CD4-positive, alpha-beta T cell treated with Interleukin-1 beta for 1 hour (primary cell): ENCODE data around the gene CCDC51.
"Not testable (repeated sequence)": the region's sequence is repeated elsewhere in the genome, so short reads cannot be mapped to it uniquely, and the experiment has no call there.

Source experiments
- DNase-seq, 2 donors: peaks; one replicate each; pipeline ENCODE4 v3.0.0-alpha.2; 2020 to 2022

Gene CCDC51

DNA sequence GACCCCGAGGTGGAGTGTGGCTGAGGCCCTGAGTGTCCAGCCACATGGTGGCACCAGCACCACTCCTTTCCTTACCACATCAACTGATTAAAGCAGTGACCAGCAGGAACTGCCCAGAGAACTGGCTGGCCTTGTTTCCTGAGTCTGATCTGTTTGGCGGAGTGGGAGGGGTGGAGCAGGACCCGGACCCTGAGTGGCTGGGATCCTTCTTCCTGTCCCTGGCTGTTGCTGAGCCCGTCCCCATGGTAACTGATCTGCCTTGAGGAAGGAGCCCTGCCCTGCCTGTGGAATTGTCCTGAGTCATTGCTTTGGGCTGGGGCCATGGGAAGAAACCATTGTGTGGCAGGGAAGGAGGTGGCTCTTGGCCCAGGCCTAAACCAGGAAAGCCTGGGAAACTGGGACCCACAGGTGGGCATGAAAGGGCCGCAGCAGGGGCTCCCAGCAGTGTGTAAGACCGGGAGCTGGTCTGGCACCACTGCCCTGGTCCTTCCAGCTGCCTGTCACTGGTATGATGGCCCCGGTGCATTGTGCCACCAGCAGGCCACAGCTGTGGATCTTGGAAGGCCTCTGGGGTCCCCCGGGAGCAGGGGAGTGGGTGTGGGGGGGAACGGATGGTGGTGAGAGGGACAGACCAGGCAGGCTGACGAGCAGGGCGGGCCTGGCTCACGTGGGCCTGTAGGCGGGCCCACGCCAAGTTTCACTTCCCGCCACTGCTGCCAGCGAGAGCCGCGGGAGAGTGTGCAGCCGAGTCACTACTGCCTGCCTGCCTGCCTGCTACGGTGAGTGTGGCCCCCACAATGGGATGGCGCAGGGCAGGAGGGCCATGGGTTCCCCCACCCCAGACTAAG lies 25.8 kb upstream of the CCDC51 start:
- peak; percentile 81 to 90 for DNase-seq

DNA sequence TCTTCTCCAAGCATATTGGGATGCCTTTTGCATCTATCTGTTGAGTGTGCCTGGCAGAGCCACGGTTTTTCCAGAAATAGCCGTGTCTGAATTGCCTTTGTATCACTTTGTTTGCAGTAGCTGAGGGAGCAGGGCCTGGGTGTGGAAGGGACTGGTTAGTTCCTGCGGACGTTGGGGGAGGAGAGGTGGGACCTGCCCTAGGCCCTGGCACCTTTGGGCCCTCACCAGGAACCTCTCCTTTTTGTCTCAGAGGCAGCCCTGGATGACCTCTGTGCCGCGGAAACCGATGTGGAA lies 25.3 kb upstream of the CCDC51 start:
- DNase-seq: no peak

DNA sequence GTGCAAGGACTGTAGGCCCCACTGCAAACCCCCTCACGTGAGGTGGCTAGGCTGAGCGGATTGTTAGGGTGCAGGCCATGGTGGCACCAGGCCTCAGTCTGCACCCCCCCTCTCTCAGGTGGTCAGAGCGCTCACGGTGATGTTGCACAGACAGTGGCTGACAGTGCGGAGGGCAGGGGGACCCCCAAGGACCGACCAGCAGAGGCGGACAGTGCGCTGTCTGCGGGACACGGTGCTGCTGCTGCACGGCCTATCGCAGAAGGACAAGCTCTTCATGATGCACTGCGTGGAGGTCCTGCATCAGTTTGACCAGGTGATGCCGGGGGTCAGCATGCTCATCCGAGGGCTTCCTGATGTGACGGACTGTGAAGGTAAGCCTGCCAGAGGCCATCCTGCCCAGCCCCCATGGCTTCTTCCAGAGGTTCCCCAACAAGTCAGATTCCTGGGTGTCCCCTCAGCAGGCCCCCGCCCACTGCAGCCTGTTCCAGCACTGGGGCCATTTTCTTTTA lies 24.8 kb upstream of the CCDC51 start:
- no peak for DNase-seq

DNA sequence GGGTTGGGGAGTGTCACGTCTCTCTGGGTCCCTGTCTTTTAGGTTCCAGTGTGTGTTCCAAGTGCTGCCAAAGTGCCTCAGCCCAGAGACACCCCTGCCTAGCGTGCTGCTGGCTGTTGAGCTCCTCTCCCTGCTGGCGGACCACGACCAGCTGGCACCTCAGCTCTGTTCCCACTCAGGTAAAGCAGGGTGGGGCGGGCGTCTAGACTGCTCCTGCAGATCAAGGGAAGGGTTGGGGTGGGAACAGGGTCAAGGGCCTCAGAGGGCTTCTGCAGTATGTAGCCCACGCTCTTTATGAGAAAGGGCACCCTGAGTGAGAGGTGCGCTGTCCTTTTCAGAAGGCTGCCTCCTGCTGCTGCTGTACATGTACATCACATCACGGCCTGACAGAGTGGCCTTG lies 23.8 kb upstream of the CCDC51 start:
- DNase-seq: no peak

DNA sequence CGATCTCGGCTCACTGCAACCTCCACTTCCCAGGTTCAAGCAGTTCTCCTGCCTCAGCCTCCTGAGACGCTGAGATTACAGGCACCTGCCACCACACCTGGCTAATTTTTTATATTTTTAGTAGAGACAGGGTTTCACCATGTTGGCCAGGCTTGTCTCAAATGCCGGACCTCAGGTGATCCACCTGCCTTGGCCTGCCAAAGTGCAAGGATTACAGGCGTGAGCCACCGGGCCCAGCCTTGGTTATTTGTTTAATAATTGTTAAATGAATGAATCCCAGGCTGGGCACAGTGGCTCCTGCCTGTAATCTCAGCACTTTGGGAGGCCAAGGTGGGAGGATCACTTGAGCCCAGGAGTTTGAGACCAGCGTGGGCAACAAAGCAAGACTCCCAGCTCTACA lies 21.8 kb upstream of the CCDC51 start:
- DNase-seq: not testable (repeated sequence)

DNA sequence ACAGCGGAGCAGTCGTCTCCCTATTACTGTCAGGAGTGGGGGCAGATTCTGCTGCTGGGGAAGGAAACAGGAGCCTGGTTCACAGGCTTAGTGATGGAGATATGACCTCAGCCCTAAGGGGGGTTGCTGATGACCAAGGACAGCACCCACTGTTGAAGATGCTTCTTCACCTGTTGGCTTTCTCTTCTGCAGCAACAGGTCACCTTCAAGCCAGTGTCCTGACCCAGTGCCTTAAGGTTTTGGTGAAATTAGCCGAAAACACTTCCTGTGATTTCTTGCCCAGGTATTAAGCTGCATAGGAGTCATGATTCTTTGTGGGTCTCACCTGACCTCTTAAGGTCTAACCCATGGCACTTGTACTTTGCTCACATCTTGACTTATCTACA lies 20.6 kb upstream of the CCDC51 start:
- DNase-seq: no peak

DNA sequence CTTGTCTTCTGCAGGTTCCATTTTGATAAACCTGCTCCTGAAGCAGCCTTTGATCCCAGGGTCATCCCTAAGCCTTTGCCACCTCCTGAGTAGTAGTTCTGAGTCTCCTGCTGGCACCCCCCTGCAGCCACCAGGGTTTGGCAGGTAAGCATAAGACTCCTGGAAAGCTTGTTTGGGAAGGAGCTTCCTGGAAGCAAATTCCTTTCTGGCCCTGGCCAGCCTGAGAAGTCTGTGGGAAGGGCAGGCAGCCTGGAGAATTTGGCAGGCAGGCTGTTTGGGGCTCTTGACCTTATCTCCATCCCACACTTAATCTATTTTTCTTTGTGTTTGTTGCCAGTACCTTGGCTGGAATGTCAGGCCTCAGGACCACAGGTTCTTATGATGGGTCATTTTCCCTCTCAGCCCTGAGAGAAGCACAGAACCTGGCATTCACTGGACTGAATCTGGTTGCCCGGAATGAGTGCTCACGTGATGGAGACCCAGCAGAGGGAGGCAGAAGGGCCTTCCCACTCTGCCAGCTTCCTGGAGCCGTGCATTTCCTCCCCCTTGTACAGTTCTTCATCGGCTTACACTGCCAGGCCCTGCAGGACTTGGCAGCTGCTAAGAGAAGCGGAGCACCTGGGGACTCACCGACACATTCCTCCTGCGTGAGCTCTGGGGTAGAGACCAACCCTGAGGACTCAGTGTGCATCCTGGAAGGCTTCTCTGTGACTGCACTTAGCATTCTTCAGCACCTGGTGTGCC lies 20.0 kb upstream of the CCDC51 start:
- DNase-seq: no peak

DNA sequence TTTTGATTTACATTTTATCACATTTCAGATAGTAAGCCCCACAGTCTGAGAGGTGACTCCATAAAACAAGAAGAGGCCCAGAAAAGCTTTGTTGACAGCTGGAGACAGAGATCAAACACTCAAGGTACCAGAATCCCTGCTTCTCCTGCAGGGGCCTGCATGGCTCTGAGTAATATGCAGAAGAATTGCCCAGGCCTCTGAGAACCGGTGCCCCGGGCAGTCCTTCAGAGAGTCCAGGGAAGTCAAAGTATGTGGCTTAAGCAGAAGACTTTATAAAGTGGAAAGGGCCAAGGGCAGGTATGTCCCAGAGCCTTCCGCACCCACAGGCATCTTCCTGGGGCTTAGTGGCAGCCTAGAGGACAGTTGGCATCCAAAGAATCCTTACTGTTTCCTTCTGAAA lies 19.4 kb upstream of the CCDC51 start:
- no peak for DNase-seq

DNA sequence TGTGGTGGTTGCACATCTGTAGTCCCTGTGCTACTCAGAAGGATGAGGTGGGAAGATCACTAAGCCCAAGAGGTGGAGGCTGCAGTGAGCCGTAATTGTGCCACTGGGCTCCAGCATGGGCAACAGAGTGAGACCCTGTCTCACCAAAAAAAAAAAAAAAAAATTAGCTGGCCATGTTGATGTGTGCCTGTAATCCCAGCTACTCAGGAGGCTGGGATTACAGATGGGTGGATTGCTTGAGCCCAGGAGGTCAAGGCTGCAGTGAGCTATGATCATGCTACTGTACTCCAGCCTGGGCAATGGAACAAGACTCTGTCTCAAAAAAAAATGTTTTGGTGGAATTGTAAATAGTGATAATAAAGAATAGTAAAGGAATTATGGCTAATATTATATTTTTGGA lies 16.5 kb upstream of the CCDC51 start:
- DNase-seq: no peak

DNA sequence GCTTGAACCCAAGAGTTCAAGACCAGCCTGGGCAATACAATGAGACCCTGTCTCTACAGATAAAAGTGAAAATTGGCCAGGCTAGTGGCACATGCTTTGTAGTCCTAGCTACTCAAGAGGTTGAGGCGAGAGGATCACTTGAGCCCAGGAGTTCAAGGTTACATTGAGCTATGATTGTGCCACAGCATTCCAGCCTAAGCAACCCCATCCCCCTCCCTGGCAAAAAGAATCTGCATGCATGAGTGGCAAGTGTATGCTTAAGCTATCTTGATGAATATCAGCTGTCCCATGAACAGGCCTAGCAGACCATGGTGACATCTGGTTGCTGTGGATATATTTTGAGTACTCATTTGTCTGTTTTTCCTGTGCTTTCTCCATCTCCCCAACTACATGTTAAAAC lies 11.4 kb upstream of the CCDC51 start:
- DNase-seq: no peak

DNA sequence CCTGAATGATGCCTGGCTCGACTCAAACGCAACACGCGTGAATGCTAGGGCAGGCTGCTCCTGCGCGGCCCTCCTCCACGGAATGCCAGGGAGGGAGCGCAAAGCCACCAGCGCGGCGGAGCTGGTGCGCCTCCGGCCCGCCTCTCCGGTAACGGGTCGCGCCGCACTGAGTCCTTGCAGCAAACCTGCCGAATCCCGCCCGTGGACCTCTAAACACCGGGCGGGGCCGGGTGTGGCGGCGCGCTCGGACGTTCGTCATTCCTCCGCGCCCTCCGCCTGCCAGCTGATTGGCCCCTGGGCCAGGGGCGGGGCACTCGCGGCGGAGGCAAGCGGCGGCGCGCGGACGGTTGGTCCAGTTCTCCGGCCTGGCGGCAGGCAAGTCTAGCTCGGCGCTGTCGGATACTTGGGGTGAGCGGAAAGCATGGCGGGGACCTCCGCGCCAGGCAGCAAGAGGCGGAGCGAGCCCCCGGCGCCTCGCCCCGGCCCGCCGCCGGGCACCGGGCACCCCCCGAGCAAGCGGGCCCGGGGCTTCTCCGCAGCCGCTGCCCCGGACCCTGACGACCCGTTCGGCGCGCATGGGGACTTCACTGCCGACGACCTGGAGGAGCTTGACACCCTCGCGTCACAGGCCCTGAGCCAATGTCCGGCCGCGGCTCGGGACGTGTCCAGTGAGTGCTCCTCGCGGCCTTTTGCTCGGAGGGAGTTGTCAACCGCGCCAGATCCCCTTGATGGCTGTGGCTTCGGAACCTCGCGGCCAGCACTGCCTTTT lies 6.7 kb upstream of the CCDC51 start, which contains the start of gene ATRIP:
ATRIP (plus strand) TSS at position 313 of the 769 bp plus-strand sequence; CDS start at position 422, 109 bp downstream.
- DNase-seq: peak; percentile 83 to 89

DNA sequence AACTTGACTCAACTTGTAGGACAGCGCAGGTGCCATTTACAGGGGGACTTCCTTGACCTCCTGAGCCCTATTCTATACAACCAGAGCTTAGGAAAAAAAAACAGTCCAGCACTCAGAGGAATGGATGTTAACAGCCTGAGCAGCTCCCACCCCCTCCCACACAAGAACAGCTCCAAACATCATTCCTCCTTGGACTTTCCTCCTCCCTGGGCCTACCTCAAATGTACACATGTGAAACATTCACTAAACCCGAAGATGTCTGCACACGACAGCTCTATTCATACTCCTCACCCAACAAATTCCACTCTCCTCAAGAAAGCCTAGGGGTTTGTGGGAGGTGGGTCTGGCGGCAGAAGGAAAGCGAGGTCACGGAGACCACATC lies 6.1 kb upstream of the CCDC51 start:
- no peak for DNase-seq

DNA sequence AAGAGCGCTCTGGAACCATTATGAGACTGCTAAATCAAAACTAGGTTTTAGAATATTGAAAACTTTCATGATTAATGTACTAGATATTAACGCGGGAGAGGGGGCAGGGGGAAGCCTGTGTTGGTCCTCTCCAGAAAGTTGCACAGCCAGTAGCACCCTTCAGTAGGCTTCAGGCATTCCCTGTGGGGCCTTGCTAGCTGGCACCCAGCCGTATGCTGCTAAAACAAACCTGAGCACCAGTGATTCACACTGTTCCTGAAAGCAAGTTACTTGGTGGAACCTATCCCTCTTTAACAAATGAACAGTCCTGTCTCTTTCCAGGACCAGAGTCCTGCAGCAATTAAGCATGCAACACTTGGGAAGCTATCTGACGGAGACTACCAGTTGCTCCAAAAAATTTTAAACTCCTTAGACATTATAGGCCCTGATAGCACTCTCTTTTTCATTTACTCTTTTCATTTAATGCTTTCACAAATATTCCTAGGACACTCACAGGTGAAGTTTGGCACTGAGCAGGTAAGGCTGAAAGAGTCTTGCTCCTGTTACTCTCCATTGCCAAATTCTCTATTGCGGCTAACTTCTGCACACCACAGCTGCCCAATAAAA lies 5.5 kb upstream of the CCDC51 start:
- no peak for DNase-seq

DNA sequence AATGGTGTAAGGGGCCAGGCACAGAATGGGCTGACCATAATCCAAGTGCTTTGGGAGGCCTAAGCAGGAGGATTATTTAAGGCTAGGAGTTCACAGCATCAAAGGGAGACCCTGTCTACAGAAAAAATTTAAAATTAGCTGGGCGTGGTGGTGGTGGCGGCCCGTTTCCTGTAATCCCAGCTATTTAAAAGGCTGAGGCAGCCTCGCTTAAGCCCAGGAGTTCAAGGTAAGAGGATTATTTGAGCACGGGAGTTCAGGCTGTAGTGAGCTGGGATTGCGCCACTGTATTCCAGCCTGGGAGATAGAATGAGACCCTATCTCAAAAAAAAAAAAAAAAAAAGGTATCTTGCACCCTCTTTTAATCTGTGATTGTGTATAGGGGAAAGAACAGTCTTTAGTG lies 2.0 kb upstream of the CCDC51 start:
- no peak for DNase-seq

DNA sequence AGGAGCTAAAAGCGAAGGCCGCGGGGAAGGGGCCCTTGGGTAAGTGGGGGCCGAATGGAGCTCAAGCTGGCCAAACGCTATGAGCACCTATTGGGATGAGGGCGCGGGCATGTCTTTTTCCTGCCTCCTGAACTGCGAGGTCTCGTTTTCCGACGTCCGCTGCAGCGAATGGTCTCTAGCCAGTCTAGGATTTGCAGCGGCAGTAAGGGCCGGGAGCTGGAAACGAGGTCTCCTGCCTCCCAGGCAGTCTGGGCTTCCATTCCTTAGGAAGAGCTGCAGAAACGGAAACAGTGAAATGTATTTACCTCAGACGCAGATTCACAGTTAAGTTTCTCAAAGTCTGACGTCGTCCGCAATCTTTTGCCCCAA lies 655 bp upstream of the CCDC51 start:
- peak in 1 of 2 donors; percentile 24 for DNase-seq

DNA sequence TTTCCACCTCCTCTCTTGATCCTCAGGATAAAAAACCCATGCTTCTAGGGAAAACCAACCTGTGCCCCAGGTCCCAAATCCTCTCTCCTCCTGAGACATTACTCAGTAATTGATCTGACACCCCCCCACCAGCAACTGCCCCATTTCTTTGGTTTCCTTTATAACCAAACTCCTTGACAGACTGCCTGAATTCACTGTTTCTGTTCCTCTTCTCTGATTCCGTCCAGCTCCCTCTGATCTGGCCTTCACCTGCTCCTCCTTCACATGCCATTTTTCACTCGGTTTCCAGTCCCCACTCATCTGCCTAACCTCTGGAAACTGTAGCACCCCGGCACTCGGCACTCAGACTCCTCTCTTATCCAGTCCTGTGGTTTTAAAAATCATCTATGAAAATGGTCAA lies 2.1 kb downstream of the CCDC51 start:
- DNase-seq: no peak

DNA sequence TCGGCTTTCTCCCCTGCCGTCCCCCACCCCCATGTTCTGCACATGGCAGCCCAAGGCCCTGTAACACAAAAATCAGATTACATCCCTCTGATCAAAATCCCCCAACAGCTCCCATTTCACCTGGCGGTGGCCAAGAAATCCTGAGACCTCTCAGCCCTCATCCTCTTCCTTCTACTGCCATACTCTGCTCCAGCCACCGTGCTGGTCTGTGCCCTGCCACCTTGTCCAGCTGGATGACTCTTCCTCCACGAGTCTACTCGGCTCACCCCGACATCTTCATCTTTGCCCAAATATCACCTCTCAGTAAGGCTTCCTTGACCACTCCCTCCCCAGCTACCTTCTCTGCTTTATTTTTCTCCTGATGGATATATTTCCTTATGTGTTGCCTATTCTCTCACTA lies 3.1 kb downstream of the CCDC51 start:
- DNase-seq: no peak

DNA sequence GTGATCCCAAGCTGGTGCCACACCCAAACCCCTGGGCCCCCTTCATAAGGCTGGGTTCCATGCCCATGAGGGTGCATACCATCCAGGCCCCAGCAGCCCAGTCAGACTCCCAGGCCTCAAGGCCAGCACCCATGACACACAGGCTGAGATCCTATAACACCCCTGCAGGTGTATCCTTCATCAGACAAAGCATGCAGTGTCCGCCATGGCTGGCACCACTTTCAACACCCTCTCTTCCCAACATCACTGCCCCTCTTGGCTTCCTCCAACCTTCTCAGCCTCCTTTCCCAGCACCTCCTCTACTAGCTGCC lies 3.5 kb downstream of the CCDC51 start:
- no peak for DNase-seq

DNA sequence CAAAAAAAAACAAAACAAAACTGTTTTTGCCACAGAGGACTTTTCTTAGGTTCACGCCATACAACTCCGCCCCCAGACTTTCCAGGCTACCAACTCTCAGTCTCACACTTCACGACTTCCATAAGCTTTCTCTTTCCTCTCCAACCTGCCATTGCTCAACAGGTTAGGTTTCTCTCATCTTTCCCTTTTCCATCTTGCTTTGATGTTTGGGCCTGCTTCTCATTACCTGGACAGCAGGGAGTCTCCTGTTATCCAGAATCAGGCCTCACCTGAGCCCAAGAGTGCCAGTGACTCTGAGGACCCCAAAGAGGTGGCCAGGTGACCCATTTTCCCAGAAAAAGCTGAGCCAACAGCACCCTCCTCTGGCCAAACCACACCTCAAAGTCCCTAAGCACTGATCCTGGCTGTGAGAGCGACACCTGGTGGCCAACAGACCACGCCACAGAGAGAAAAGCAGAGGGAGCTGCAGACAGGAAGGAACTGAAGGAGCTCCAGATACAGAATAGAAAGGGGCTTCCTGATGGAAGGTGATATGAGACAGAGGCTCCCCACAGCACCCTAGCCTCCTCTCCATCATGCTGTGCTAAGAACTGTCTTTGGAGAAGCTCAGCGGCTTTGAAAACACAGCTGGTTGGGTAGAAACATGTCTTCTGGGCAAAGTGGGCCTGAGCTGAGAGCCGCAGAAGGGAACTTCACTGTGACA lies 4.0 kb downstream of the CCDC51 start:
- peak; percentile 86 to 89 for DNase-seq

DNA sequence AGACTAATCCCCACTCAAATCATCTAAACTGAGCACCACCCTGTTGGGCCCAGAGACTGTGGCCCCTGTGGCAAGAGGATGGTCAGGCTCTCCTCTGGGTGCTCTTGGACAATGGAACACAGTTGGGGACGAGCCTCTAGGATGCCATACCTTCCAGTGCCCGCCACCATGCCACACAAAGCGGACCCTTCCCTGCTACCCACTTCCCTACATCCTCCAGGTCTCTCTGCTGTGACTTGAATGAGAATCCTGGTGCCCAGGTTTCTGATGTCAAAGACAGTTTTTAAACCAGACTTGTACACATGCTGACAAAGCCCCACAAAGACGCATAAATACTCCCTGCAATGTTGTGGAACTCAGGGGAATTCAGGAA lies 4.7 kb downstream of the CCDC51 start:
- no peak for DNase-seq

DNA sequence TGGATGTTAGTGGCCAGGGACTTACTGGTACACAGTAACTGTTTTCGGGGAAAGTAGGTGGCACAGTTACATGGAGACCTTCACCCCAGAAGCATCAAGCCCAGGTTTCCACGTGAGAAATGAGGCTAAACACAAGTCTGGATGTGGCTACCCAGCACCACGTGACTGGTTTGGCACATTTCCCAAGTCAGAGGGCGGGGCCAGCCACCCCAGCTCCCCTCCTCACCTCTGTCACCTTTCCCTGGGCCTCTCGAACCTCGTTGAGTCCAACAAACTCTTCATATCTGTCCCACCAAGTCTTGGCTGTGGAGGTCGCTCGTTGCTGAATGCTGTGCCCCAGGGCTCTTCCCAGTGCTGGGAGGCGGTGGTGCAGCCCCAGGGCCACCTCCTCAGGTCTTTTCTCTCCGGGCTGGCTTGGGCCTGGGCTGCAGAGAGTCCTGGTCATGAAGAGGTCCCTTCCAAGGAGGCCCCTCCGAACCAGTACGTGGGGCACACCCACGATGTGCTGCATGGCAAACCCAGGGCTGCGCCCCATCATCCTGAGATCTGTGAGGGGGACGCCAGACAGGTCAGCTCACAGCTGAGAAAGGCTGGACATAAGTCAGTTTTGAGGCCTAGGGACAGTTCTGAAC lies 5.2 kb downstream of the CCDC51 start:
- no peak for DNase-seq

DNA sequence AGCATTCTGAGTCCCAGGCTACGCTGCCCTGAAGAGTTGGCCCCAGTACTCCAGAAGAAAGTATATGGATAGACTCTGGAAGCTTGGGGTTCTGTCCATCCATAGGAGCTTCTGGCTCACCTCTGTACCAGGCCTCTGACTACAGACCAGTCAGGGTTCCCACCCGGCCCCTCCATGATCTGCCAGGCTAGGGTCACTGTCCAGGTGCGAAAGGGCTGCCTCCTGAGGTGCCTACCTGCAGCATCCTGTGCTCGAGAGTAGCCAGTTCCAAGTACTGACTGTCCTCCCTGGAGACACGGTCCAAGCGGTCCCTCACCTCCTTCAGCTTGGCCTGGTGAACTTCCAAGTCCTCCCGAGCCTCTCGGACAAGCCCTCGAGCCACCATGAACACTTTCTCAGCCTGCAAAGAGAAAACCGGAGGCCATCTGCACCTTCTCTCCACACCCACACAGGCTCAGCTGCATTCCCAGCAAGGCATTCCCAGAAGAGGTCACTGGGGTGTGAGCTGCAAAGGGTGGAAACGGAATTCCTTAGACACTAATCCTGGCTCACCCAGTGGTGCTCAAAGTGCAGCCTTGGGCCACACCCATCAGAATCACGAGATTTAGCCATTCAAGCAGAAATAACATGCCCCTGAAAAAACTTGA lies 6.3 kb downstream of the CCDC51 start:
- no peak for DNase-seq
